Upper lobe of left lung (tissue), 4 donors: ENCODE measurements around the gene ERC1.

ENCODE experiments used
- EP300 ChIP-seq, 4 donors: sonication (generic); formaldehyde crosslinking; IDR thresholded peaks; one replicate each; pipeline ENCODE4 v1.5.1; 2017; ENCODE audit warnings: antibody characterized with exemption in 4 of 4, control low read depth in 2 of 4
- POLR2A ChIP-seq, 4 donors: fragments of 450-650 bp; IDR thresholded peaks; one replicate each; pipeline ENCODE4 v1.5.1; 2016 to 2017; ENCODE audit warnings: antibody characterized with exemption in 4 of 4, mild to moderate bottlenecking in 2 of 4
- POLR2AphosphoS5 ChIP-seq, 2 donors: sonication (generic); formaldehyde crosslinking; IDR thresholded peaks; one replicate each; pipeline ENCODE4 v1.5.1; 2017; ENCODE audit warnings: antibody characterized with exemption in 2 of 2
- TF ChIP-seq, protein P1 (sequence below), 6 experiments: fragments of 450-650 bp in 4 of 6; fragments of 200-600 bp in 2 of 6; sonication (generic) in 2 of 6; IDR thresholded peaks; one replicate each; pipeline ENCODE4 v1.5.1; 2016 to 2019; ENCODE audit warnings: antibody characterized with exemption in 6 of 6

DNA sequence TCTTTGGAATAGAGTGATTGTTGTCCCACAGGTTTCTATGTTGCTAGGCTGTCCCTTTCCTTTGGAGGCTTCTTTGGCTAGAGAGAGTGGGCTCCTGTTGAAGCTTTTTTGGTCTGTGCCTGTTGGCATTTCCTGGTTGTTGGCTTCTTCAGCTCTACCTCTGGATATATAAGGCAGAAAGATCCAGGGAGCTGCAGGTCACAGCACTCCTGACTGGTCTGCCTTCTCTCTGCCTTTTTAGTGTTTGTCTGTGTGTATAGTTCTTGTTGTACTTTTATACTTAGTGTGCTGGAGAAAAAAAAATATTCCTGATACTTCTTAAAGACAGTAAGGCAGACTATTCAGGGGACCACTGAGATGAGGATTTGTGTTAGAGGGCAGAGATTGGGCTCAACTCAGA, 400.7 kb downstream of the ERC1 start:
- TF ChIP-seq POLR2A (IDR thresholded peaks at IDR 0.05) (no peak), POLR2AphosphoS5 (IDR thresholded peaks at IDR 0.05) (no peak), EP300 (IDR thresholded peaks at IDR 0.05) (no peak)
- TF ChIP-seq, protein P1, sequence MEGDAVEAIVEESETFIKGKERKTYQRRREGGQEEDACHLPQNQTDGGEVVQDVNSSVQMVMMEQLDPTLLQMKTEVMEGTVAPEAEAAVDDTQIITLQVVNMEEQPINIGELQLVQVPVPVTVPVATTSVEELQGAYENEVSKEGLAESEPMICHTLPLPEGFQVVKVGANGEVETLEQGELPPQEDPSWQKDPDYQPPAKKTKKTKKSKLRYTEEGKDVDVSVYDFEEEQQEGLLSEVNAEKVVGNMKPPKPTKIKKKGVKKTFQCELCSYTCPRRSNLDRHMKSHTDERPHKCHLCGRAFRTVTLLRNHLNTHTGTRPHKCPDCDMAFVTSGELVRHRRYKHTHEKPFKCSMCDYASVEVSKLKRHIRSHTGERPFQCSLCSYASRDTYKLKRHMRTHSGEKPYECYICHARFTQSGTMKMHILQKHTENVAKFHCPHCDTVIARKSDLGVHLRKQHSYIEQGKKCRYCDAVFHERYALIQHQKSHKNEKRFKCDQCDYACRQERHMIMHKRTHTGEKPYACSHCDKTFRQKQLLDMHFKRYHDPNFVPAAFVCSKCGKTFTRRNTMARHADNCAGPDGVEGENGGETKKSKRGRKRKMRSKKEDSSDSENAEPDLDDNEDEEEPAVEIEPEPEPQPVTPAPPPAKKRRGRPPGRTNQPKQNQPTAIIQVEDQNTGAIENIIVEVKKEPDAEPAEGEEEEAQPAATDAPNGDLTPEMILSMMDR (IDR thresholded peaks at IDR 0.05) = no peak
